Glomerular visceral epithelial cell (primary cell): Measurements from ENCODE around the gene GATAD1.
"Not testable (repeated sequence)": the region's sequence is repeated elsewhere in the genome, so short reads cannot be mapped to it uniquely, and the experiment has no call there.

Experiments
- DNase-seq: peaks from one replicate; pipeline ENCODE4 v3.0.0-alpha.2; 2016; ENCODE audit errors: extremely low spot score

GATAD1 gene

GRCh38 chr7:92483624-92484023 is 36.3 kb downstream of the GATAD1 start:
- not testable (repeated sequence) for DNase-seq

GRCh38 chr7:92484226-92484625 is 36.9 kb downstream of the GATAD1 start:
- DNase-seq = not testable (repeated sequence)

- DNase-seq = no peak
These were observed 38.1 kb downstream of the GATAD1 start for GRCh38 chr7:92485267-92485892.

- no peak for DNase-seq
These were observed 38.7 kb downstream of the GATAD1 start for GRCh38 chr7:92485974-92486373.

- DNase-seq = no peak
These were observed 40.5 kb downstream of the GATAD1 start for GRCh38 chr7:92487804-92488203.

GRCh38 chr7:92489634-92490033 is 42.4 kb downstream of the GATAD1 start:
- DNase-seq = no peak

- no peak for DNase-seq
These were observed 49.6 kb downstream of the GATAD1 start for GRCh38 chr7:92496876-92497275.

- DNase-seq = no peak
These were observed 51.3 kb downstream of the GATAD1 start for GRCh38 chr7:92498557-92498956.

- no peak for DNase-seq
These were observed 56.5 kb downstream of the GATAD1 start for GRCh38 chr7:92503767-92504166.

- DNase-seq = no peak
These were observed 57.3 kb downstream of the GATAD1 start for GRCh38 chr7:92504563-92504962.

- no peak for DNase-seq
These were observed 59.1 kb downstream of the GATAD1 start for GRCh38 chr7:92506363-92506762.

GRCh38 chr7:92508946-92509345 is 61.7 kb downstream of the GATAD1 start:
- DNase-seq = no peak
